Stimulated activated CD4-positive, alpha-beta T cell treated with anti-CD3 and anti-CD28 coated beads, Interleukin-1b, Interleukin-23, amount 100 ng/mL, for 24 hours (primary cell): ENCODE measurements around the gene ISOC2.
A peak's percentile ranks its signal among the peaks of the same experiment; 100 is the strongest.
"Not testable (repeated sequence)": the region's sequence is repeated elsewhere in the genome, so short reads cannot be mapped to it uniquely, and the experiment has no call there.

Experiments used
- DNase-seq, 4 experiments: peaks; one replicate each; pipeline ENCODE4 v3.0.0-alpha.2; 2020; ENCODE audit warnings: low read depth in 4 of 4, low spot score in 1 of 4

Gene ISOC2

GRCh38 chr19:55460670-55461258 lies 678 bp downstream of the ISOC2 start:
- DNase-seq = no peak

GRCh38 chr19:55459950-55460657 lies 1.3 kb downstream of the ISOC2 start:
- no peak for DNase-seq

- no peak for DNase-seq
Measured at GRCh38 chr19:55459551-55459949, 1.9 kb downstream of the ISOC2 start.

GRCh38 chr19:55457683-55458457 lies 3.6 kb downstream of the ISOC2 start:
- DNase-seq = no peak

GRCh38 chr19:55456347-55456746 lies 5.1 kb downstream of the ISOC2 start:
- no peak for DNase-seq

- no peak for DNase-seq
Measured at GRCh38 chr19:55455576-55456235, 5.7 kb downstream of the ISOC2 start.

- DNase-seq = peak in 1 of 4 experiments; percentile 35
Measured at GRCh38 chr19:55454787-55455243, 6.6 kb downstream of the ISOC2 start.

- no peak for DNase-seq
Measured at GRCh38 chr19:55453511-55454260, 7.8 kb downstream of the ISOC2 start.

GRCh38 chr19:55452749-55453346 lies 8.6 kb downstream of the ISOC2 start:
- DNase-seq = peak in 1 of 4 experiments; percentile 30

GRCh38 chr19:55451965-55452748 lies 9.3 kb downstream of the ISOC2 start:
- DNase-seq = no peak

- no peak for DNase-seq
Measured at GRCh38 chr19:55451163-55451964, 10.1 kb downstream of the ISOC2 start.

GRCh38 chr19:55449469-55449868 lies 12.0 kb downstream of the ISOC2 start:
- DNase-seq = no peak

- not testable (repeated sequence) for DNase-seq
Measured at GRCh38 chr19:55448175-55448490, 13.3 kb downstream of the ISOC2 start.

- DNase-seq = no peak
Measured at GRCh38 chr19:55447421-55448174, 13.8 kb downstream of the ISOC2 start.

- no peak for DNase-seq
Measured at GRCh38 chr19:55446060-55446459, 15.4 kb downstream of the ISOC2 start.

- no peak for DNase-seq
Measured at GRCh38 chr19:55444646-55445045, 16.8 kb downstream of the ISOC2 start.

- DNase-seq = no peak
Measured at GRCh38 chr19:55443824-55444480, 17.5 kb downstream of the ISOC2 start.
